HG03045 (cell line): ENCODE measurements around the gene H3-3A.

Experiments used
- ATAC-seq: cut with Tn5 transposase; IDR thresholded peaks from one replicate; pipeline ENCODE4 v1.9.1; 2021; ENCODE audit warnings: mild to moderate bottlenecking, moderate library complexity; ENCODE audit not compliant: unreplicated experiment

Gene H3-3A

GRCh38 chr1:226062558-226063223, at the start of gene H3-3A:
Gene H3-3A, plus strand, starts transcription at chr1:226062716. Its CDS starts 1,636 bp downstream, at chr1:226064352.
- peak; percentile 74 for ATAC-seq

- no peak for ATAC-seq
These were observed 45.4 kb upstream of the H3-3A start for GRCh38 chr1:226017070-226017469.

GRCh38 chr1:226019572-226019971, 42.9 kb upstream of the H3-3A start:
- ATAC-seq = no peak

GRCh38 chr1:226021401-226021800, 41.1 kb upstream of the H3-3A start:
- ATAC-seq = no peak

GRCh38 chr1:226021801-226022200, 40.7 kb upstream of the H3-3A start:
- ATAC-seq = no peak

- no peak for ATAC-seq
These were observed 38.8 kb upstream of the H3-3A start for GRCh38 chr1:226023735-226024134.

GRCh38 chr1:226026833-226027232, 35.7 kb upstream of the H3-3A start:
- no peak for ATAC-seq

GRCh38 chr1:226027538-226028217, 34.8 kb upstream of the H3-3A start:
- ATAC-seq = no peak

- peak; percentile 69 for ATAC-seq
These were observed 33.4 kb upstream of the H3-3A start for GRCh38 chr1:226029093-226029496.

GRCh38 chr1:226029568-226030225, 32.8 kb upstream of the H3-3A start:
- ATAC-seq = no peak

- no peak for ATAC-seq
These were observed 28.9 kb upstream of the H3-3A start for GRCh38 chr1:226033582-226033981.

- ATAC-seq = no peak
These were observed 28.5 kb upstream of the H3-3A start for GRCh38 chr1:226033991-226034390.

GRCh38 chr1:226034482-226034881, 28.0 kb upstream of the H3-3A start:
- ATAC-seq = no peak

GRCh38 chr1:226035915-226036314, 26.6 kb upstream of the H3-3A start:
- no peak for ATAC-seq

GRCh38 chr1:226038661-226039060, 23.9 kb upstream of the H3-3A start:
- ATAC-seq = no peak

- ATAC-seq = no peak
These were observed 21.1 kb upstream of the H3-3A start for GRCh38 chr1:226041419-226041818.

- ATAC-seq = no peak
These were observed 17.9 kb upstream of the H3-3A start for GRCh38 chr1:226044514-226045101.

- no peak for ATAC-seq
These were observed 16.3 kb upstream of the H3-3A start for GRCh38 chr1:226046240-226046639.

- no peak for ATAC-seq
These were observed 15.0 kb upstream of the H3-3A start for GRCh38 chr1:226047495-226047894.

- ATAC-seq = no peak
These were observed 13.6 kb upstream of the H3-3A start for GRCh38 chr1:226048886-226049285.

GRCh38 chr1:226050133-226050532, 12.4 kb upstream of the H3-3A start:
- no peak for ATAC-seq

- ATAC-seq = no peak
These were observed 11.2 kb upstream of the H3-3A start for GRCh38 chr1:226051365-226051764.
